ENCODE results near the gene CHD5.
"Not testable (repeated sequence)": the region's sequence is repeated elsewhere in the genome, so short reads cannot be mapped to it uniquely, and the experiment has no call there.

The CHD5 gene

DNA sequence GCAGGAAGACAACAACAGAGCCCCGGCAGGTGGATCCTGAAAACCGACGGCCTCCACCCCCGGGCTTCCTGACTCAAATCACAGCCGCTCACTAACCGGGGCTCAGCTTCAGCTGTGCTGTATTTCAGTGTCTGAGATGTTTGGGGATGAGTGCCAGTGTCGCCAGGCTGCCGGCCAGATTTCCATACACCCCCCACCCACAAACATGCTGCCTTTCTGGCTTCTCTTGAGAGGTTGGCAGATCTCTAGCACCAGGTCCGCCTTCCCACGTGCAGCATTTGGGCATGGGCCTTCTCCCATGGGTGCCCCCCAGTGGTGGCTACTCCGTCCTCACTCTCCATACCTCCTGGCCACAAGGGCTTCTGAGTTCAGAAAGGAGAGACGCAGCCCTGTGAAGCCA lies 99.7 kb downstream of the CHD5 start:
- TF ChIP-seq EZH2phosphoT487 (IDR thresholded peaks at IDR 0.05; ENCODE audit: borderline replicate concordance), result no peak
- TF ChIP-seq, protein P1, sequence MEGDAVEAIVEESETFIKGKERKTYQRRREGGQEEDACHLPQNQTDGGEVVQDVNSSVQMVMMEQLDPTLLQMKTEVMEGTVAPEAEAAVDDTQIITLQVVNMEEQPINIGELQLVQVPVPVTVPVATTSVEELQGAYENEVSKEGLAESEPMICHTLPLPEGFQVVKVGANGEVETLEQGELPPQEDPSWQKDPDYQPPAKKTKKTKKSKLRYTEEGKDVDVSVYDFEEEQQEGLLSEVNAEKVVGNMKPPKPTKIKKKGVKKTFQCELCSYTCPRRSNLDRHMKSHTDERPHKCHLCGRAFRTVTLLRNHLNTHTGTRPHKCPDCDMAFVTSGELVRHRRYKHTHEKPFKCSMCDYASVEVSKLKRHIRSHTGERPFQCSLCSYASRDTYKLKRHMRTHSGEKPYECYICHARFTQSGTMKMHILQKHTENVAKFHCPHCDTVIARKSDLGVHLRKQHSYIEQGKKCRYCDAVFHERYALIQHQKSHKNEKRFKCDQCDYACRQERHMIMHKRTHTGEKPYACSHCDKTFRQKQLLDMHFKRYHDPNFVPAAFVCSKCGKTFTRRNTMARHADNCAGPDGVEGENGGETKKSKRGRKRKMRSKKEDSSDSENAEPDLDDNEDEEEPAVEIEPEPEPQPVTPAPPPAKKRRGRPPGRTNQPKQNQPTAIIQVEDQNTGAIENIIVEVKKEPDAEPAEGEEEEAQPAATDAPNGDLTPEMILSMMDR (conservative IDR thresholded peaks at IDR 0.05; ENCODE audit: low read length), result peak; percentile 20; the same call in 1 of the 2 replicates
- no peaks in the 10 kb centered on the region; the same call in 1 of the 2 replicates for H3K79me2 ChIP-seq (ENCODE audit: insufficient read depth, low read length)
- peaks cover 96% of the 10 kb centered on the region; the same call in 1 of the 2 replicates for H3K36me3 ChIP-seq (ENCODE audit: insufficient read depth, low read length)
- H4K20me1 ChIP-seq (ENCODE audit: insufficient read depth, low read length, poor library complexity, severe bottlenecking), result peaks cover 18% of the 10 kb centered on the region
- H3K4me1 ChIP-seq (ENCODE audit: insufficient read depth, low read length, poor library complexity, severe bottlenecking), result no peaks in the 10 kb centered on the region
- H2AFZ ChIP-seq (ENCODE audit: low read length), result no peak overlapping the region
- no peaks in the 10 kb centered on the region for H3K9me3 ChIP-seq (ENCODE audit: insufficient read depth, low read depth, low read length)
- H3K9me2 ChIP-seq (replicated peaks; ENCODE audit: low read depth, low read length), result no peaks in the 10 kb centered on the region
- H3K4me3 ChIP-seq (ENCODE audit: low read length, poor library complexity, severe bottlenecking), result no peak overlapping the region
- H3K9ac ChIP-seq (ENCODE audit: low read depth, low read length, poor library complexity, severe bottlenecking), result no peak overlapping the region
- no peaks in the 10 kb centered on the region for H3K27me3 ChIP-seq (ENCODE audit: insufficient read depth, low read length, poor library complexity, severe bottlenecking)
- H3F3A ChIP-seq (ENCODE audit: low read depth), result no peaks in the 10 kb centered on the region
- no peak overlapping the region for H3K4me2 ChIP-seq (ENCODE audit: low read depth, low read length, poor library complexity, severe bottlenecking)

DNA sequence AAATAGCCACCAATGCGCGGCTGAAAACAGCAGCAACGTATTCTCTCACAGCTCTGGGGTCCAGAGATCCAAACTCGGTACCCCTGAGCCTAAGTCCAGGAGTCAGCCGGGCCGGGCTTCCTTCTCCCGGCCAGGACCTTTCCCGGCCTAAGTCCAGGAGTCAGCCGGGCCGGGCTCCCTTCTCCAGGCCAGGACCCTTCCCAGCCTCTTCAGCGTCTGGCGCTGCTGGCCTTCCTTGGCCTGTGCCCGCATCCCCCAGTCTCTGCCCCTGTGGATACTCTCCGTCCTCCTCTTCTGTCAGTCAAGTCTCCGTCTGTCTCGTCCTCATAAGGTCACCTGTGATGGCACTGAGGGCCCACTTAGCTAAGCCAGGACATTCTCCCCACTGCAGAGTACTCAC lies 102.2 kb downstream of the CHD5 start:
- no peaks in the 10 kb centered on the region; the same call in 1 of the 2 replicates for H3K79me2 ChIP-seq (ENCODE audit: insufficient read depth, low read length)
- H3K27me3 ChIP-seq (ENCODE audit: insufficient read depth, low read length, poor library complexity, severe bottlenecking), result no peaks in the 10 kb centered on the region
- H3K9me2 ChIP-seq (replicated peaks; ENCODE audit: low read depth, low read length), result no peaks in the 10 kb centered on the region
- no peak overlapping the region for H3K9ac ChIP-seq (ENCODE audit: low read depth, low read length, poor library complexity, severe bottlenecking)
- H3K4me1 ChIP-seq (ENCODE audit: insufficient read depth, low read length, poor library complexity, severe bottlenecking), result no peaks in the 10 kb centered on the region
- peaks cover 98% of the 10 kb centered on the region; the same call in 1 of the 2 replicates for H3K36me3 ChIP-seq (ENCODE audit: insufficient read depth, low read length)
- H2AFZ ChIP-seq (ENCODE audit: low read length), result no peak overlapping the region
- H3K4me2 ChIP-seq (ENCODE audit: low read depth, low read length, poor library complexity, severe bottlenecking), result no peak overlapping the region
- TF ChIP-seq EZH2phosphoT487 (IDR thresholded peaks at IDR 0.05; ENCODE audit: borderline replicate concordance), result no peak
- TF ChIP-seq, protein P1 (conservative IDR thresholded peaks at IDR 0.05; ENCODE audit: low read length), result no peak
- no peaks in the 10 kb centered on the region for H3K9me3 ChIP-seq (ENCODE audit: insufficient read depth, low read depth, low read length)
- H3K4me3 ChIP-seq (ENCODE audit: low read length, poor library complexity, severe bottlenecking), result no peak overlapping the region
- H4K20me1 ChIP-seq (ENCODE audit: insufficient read depth, low read length, poor library complexity, severe bottlenecking), result peaks cover 18% of the 10 kb centered on the region
- H3F3A ChIP-seq (ENCODE audit: low read depth), result no peaks in the 10 kb centered on the region

DNA sequence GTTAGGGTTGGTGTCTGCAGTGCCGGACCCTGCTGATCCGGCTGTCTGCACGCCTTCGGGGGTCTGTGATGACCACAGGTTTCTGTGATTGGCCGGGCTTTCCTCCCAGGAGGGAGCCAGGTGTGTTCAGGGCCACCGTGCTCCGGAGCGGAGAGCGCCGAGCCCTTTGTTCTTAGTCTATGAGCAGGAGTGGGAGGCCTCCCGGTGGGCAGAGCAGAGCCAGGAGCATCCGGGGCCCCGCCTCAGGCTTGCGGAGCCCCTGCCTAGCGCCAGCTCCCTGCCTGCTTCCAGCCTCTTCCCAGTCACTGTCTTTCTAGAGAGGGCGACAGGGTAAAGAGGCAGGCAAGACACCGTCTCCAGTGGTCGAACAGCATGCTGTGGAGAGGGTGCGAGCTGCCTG lies 102.6 kb downstream of the CHD5 start:
- H3K9me3 ChIP-seq (ENCODE audit: insufficient read depth, low read depth, low read length), result no peaks in the 10 kb centered on the region
- H3K9me2 ChIP-seq (replicated peaks; ENCODE audit: low read depth, low read length), result no peaks in the 10 kb centered on the region
- H3K4me3 ChIP-seq (ENCODE audit: low read length, poor library complexity, severe bottlenecking), result no peak overlapping the region
- H3K36me3 ChIP-seq (ENCODE audit: insufficient read depth, low read length), result peaks cover 98% of the 10 kb centered on the region; the same call in 1 of the 2 replicates
- no peaks in the 10 kb centered on the region for H3K4me1 ChIP-seq (ENCODE audit: insufficient read depth, low read length, poor library complexity, severe bottlenecking)
- H2AFZ ChIP-seq (ENCODE audit: low read length), result no peak overlapping the region
- no peak overlapping the region for H3K9ac ChIP-seq (ENCODE audit: low read depth, low read length, poor library complexity, severe bottlenecking)
- no peaks in the 10 kb centered on the region; the same call in 1 of the 2 replicates for H3K79me2 ChIP-seq (ENCODE audit: insufficient read depth, low read length)
- no peak overlapping the region for H3K4me2 ChIP-seq (ENCODE audit: low read depth, low read length, poor library complexity, severe bottlenecking)
- H3K27me3 ChIP-seq (ENCODE audit: insufficient read depth, low read length, poor library complexity, severe bottlenecking), result no peaks in the 10 kb centered on the region
- TF ChIP-seq EZH2phosphoT487 (IDR thresholded peaks at IDR 0.05; ENCODE audit: borderline replicate concordance), result no peak
- TF ChIP-seq, protein P1 (conservative IDR thresholded peaks at IDR 0.05; ENCODE audit: low read length), result no peak
- peaks cover 20% of the 10 kb centered on the region for H4K20me1 ChIP-seq (ENCODE audit: insufficient read depth, low read length, poor library complexity, severe bottlenecking)
- H3F3A ChIP-seq (ENCODE audit: low read depth), result no peaks in the 10 kb centered on the region

DNA sequence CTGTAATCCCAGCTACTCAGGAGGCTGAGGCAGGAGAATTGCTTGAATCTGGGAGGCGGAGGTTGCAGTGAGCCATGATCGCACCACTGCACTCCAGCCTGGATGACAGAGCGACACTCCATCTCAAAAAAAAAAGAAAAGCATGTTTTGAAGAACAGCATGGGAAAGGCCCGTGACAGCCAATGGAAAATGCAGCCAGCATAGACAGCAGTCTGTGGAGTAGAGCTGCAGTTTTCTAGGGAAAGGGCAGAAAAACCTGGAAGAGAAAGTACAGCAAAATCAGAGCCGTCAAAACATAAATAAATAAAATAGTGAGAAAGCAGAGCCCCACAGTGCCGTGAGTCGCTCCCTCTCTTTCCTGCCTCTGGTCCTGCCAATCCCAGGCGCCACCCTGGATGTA lies 103.1 kb downstream of the CHD5 start:
- H3F3A ChIP-seq (ENCODE audit: low read depth); H3K9me2 ChIP-seq (replicated peaks; ENCODE audit: low read depth, low read length); H3K4me3 ChIP-seq (ENCODE audit: low read length, poor library complexity, severe bottlenecking); H3K9ac ChIP-seq (ENCODE audit: low read depth, low read length, poor library complexity, severe bottlenecking); H3K79me2 ChIP-seq (ENCODE audit: insufficient read depth, low read length); H3K4me2 ChIP-seq (ENCODE audit: low read depth, low read length, poor library complexity, severe bottlenecking); H3K27me3 ChIP-seq (ENCODE audit: insufficient read depth, low read length, poor library complexity, severe bottlenecking); H3K4me1 ChIP-seq (ENCODE audit: insufficient read depth, low read length, poor library complexity, severe bottlenecking); H3K9me3 ChIP-seq (ENCODE audit: insufficient read depth, low read depth, low read length); H2AFZ ChIP-seq (ENCODE audit: low read length): not testable (repeated sequence)
- H3K36me3 ChIP-seq (ENCODE audit: insufficient read depth, low read length), result peaks cover 98% of the 10 kb centered on the region; the same call in 1 of the 2 replicates
- H4K20me1 ChIP-seq (ENCODE audit: insufficient read depth, low read length, poor library complexity, severe bottlenecking), result peaks cover 22% of the 10 kb centered on the region

All from Loucy (cell line).